ENCODE results near the gene SRSF4.

DNA sequence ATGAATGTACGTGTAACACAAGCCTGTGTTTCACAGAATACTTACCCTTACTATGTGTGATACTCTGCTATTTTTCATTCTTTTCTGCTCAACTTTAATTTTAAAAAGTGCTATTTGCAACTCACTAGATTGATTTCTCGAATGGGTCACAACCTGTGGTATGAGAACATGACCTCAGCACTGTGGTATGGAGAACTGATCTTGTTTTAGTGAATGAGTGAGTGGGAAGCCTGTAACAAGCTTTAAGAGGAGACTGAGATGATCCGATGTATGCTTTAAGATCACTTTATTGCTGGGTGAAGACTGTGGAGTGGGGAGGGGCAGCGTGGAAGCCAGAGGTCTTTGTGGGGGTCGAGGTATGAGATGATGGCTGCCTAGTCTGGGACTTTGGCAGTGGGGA lies 27.5 kb upstream of the SRSF4 start:
- TF ChIP-seq, protein P1, sequence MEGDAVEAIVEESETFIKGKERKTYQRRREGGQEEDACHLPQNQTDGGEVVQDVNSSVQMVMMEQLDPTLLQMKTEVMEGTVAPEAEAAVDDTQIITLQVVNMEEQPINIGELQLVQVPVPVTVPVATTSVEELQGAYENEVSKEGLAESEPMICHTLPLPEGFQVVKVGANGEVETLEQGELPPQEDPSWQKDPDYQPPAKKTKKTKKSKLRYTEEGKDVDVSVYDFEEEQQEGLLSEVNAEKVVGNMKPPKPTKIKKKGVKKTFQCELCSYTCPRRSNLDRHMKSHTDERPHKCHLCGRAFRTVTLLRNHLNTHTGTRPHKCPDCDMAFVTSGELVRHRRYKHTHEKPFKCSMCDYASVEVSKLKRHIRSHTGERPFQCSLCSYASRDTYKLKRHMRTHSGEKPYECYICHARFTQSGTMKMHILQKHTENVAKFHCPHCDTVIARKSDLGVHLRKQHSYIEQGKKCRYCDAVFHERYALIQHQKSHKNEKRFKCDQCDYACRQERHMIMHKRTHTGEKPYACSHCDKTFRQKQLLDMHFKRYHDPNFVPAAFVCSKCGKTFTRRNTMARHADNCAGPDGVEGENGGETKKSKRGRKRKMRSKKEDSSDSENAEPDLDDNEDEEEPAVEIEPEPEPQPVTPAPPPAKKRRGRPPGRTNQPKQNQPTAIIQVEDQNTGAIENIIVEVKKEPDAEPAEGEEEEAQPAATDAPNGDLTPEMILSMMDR (IDR thresholded peaks at IDR 0.05; ENCODE audit: low read depth, low read length, poor library complexity, severe bottlenecking): no peak
- no peak for TF ChIP-seq EZH2phosphoT487 (IDR thresholded peaks at IDR 0.05; ENCODE audit: borderline replicate concordance, low read length)
